PC-9 (cell line): ENCODE data around the gene KIF6. TPM values are rescaled to one million over a fixed set of nuclear protein-coding genes. Genes with fewer than 3 reads are reported as not detected.
"Not testable (repeated sequence)": the region's sequence is repeated elsewhere in the genome, so short reads cannot be mapped to it uniquely, and the experiment has no call there.

Experiments
- BruUV-seq: library from RNA; stranded (reverse); fragments of 400-500 nt; replicated peaks from 2 replicates; lab custom pipeline; 2021; lab: Mats Ljungman, UMichigan
- CTCF ChIA-PET: fragments of 300-600 bp; sonication (Branson Sonifier 250); formaldehyde crosslinking; loops from one replicate; lab custom pipeline; 2022; ENCODE audit warnings: antibody characterized with exemption; lab: Charles Lee
- POLR2A ChIA-PET: fragments of 300-600 bp; sonication (Branson Sonifier 250); formaldehyde crosslinking; loops from one replicate; lab custom pipeline; 2022; ENCODE audit warnings: antibody characterized with exemption; ENCODE audit not compliant: unreplicated experiment; lab: Charles Lee
- DNase-seq, 2 experiments: peaks; one replicate each; pipeline versions ENCODE4 v3.0.0 to v3.0.0-alpha.2; 2015 to 2022; ENCODE audit warnings: mixed read lengths in 1 of 2
- H2AFZ ChIP-seq: fragments of 200-600 bp; sonication (generic); 2 replicates; pipeline ENCODE4 v1.8.1; 2017; ENCODE audit warnings: antibody characterized with exemption
- H3F3A ChIP-seq: fragments of 200-600 bp; sonication (generic); 2 replicates; pipeline ENCODE4 v1.8.1; 2017; ENCODE audit warnings: antibody characterized with exemption, mild to moderate bottlenecking, low read depth; ENCODE audit not compliant: insufficient read depth
- H3K27ac ChIP-seq: fragments of 200-600 bp; sonication (generic); 2 replicates; pipeline ENCODE4 v1.6.1; 2016; ENCODE audit warnings: mixed run types
- H3K27me3 ChIP-seq: fragments of 200-600 bp; sonication (generic); 2 replicates; pipeline ENCODE4 v1.6.1; 2016; ENCODE audit warnings: low read depth, mixed run types; ENCODE audit not compliant: insufficient read depth
- H3K36me3 ChIP-seq: fragments of 200-600 bp; sonication (generic); 2 replicates; pipeline ENCODE4 v1.6.1; 2016; ENCODE audit warnings: low read depth, mixed run types
- H3K4me1 ChIP-seq: fragments of 200-600 bp; sonication (generic); replicated peaks from 2 replicates; pipeline ENCODE4 v1.6.1; 2016; ENCODE audit warnings: mixed run types; ENCODE audit not compliant: insufficient read depth
- H3K4me2 ChIP-seq: fragments of 200-600 bp; sonication (generic); 2 replicates; pipeline ENCODE4 v1.6.1; 2017; ENCODE audit warnings: mixed run types
- H3K4me3 ChIP-seq: fragments of 200-600 bp; sonication (generic); 2 replicates; pipeline ENCODE4 v1.6.1; 2016; ENCODE audit warnings: mixed run types
- H3K79me2 ChIP-seq: fragments of 200-600 bp; sonication (generic); 2 replicates; pipeline ENCODE4 v1.6.1; 2017; ENCODE audit warnings: low read depth, mixed run types
- H3K9me2 ChIP-seq: fragments of 200-600 bp; sonication (generic); 2 replicates; pipeline ENCODE4 v1.8.1; 2017; ENCODE audit warnings: mild to moderate bottlenecking; ENCODE audit not compliant: insufficient read depth
- H3K9me3 ChIP-seq: fragments of 200-600 bp; sonication (generic); 2 replicates; pipeline ENCODE4 v1.8.1; 2016; ENCODE audit warnings: low read depth; ENCODE audit not compliant: insufficient read depth
- H4K20me1 ChIP-seq: fragments of 200-600 bp; sonication (generic); 2 replicates; pipeline ENCODE4 v1.8.1; 2017; ENCODE audit not compliant: insufficient read depth
- CTCF ChIP-seq: fragments of 200-600 bp; sonication (generic); conservative IDR thresholded peaks from 2 replicates; pipeline ENCODE4 v1.6.1; 2017; ENCODE audit warnings: mixed run types, antibody characterized with exemption, mild to moderate bottlenecking, moderate library complexity
- EZH2 ChIP-seq: fragments of 200-600 bp; sonication (generic); IDR thresholded peaks from 2 replicates; pipeline ENCODE4 v1.8.0; 2017; ENCODE audit warnings: antibody characterized with exemption, low read depth
- intact Hi-C: fragments of 100-400 bp; cut with micrococcal nuclease; formaldehyde crosslinking; loops from one replicate; pipeline ENCODE4 v1.10.0; 2022; ENCODE audit not compliant: unreplicated experiment
- total RNA-seq: library from RNA; stranded (reverse); gene quantifications from 2 replicates; pipeline ENCODE4 v1.2.3, GENCODE V29; 2021

The KIF6 gene
- total RNA-seq, 1 experiment from 2014 or later: not detected

GRCh38 chr6:39681674-39682121, 43.5 kb downstream of the KIF6 start:
- Histone ChIP-seq H3K4me1 (no peaks in the 10 kb centered on the region), H3K4me3 (no peak overlapping the region), H3K4me2 (no peak overlapping the region), H3K36me3 (no peaks in the 10 kb centered on the region), H3K9me2 (no peaks in the 10 kb centered on the region; the same call in 1 of the 2 replicates), H3F3A (no peaks in the 10 kb centered on the region), H3K79me2 (no peaks in the 10 kb centered on the region), H4K20me1 (no peaks in the 10 kb centered on the region), H2AFZ (no peak overlapping the region), H3K27ac (no peak overlapping the region), H3K9me3 (no peaks in the 10 kb centered on the region), H3K27me3 (peaks cover 3% of the 10 kb centered on the region; the same call in 1 of the 2 replicates)
- CTCF ChIA-PET: no interaction called here
- POLR2A ChIA-PET: no interaction called here
- TF ChIP-seq CTCF: no peak
- TF ChIP-seq EZH2: no peak
- no TSS peak for BruUV-seq
- intact Hi-C loops: no loop called here
- no peak for DNase-seq

GRCh38 chr6:39678914-39679313, 46.3 kb downstream of the KIF6 start:
- no peaks in the 10 kb centered on the region for H3K9me2 ChIP-seq
- no peak for TF ChIP-seq CTCF
- TF ChIP-seq EZH2: no peak
- POLR2A ChIA-PET: no interaction called here
- no peak overlapping the region for H3K4me2 ChIP-seq
- CTCF ChIA-PET: no interaction called here
- intact Hi-C loops: no loop called here
- 0 out of 2 replicates have a peak, but pooled peaks cover 3% of the 10 kb centered on the region for H3K27me3 ChIP-seq
- H3K4me3 ChIP-seq: no peak overlapping the region
- H4K20me1 ChIP-seq: no peaks in the 10 kb centered on the region
- H3K4me1 ChIP-seq: no peaks in the 10 kb centered on the region
- H3K27ac ChIP-seq: no peak overlapping the region
- no peaks in the 10 kb centered on the region for H3F3A ChIP-seq
- no peaks in the 10 kb centered on the region for H3K36me3 ChIP-seq
- no TSS peak for BruUV-seq
- H2AFZ ChIP-seq: no peak overlapping the region
- no peaks in the 10 kb centered on the region for H3K79me2 ChIP-seq
- no peak for DNase-seq
- H3K9me3 ChIP-seq: no peaks in the 10 kb centered on the region

- H3F3A ChIP-seq, CTCF ChIA-PET, H3K4me3 ChIP-seq, H3K27me3 ChIP-seq, BruUV-seq, H2AFZ ChIP-seq, H4K20me1 ChIP-seq, POLR2A ChIA-PET, H3K79me2 ChIP-seq, intact Hi-C loops, H3K27ac ChIP-seq, H3K4me2 ChIP-seq, H3K36me3 ChIP-seq, H3K9me2 ChIP-seq, DNase-seq, H3K4me1 ChIP-seq, H3K9me3 ChIP-seq: not testable (repeated sequence)
Observed at GRCh38 chr6:39677318-39677717, 47.9 kb downstream of the KIF6 start.

GRCh38 chr6:39670519-39670918, 54.7 kb downstream of the KIF6 start:
- CTCF ChIA-PET: no interaction called here
- Histone ChIP-seq H3K27ac (no peak overlapping the region), H3F3A (no peaks in the 10 kb centered on the region), H3K9me2 (peaks cover 4% of the 10 kb centered on the region; the same call in 1 of the 2 replicates), H2AFZ (no peak overlapping the region), H3K4me2 (no peak overlapping the region), H3K4me1 (no peaks in the 10 kb centered on the region), H3K27me3 (no peaks in the 10 kb centered on the region), H3K36me3 (no peaks in the 10 kb centered on the region), H4K20me1 (no peaks in the 10 kb centered on the region), H3K4me3 (no peak overlapping the region), H3K79me2 (no peaks in the 10 kb centered on the region), H3K9me3 (no peaks in the 10 kb centered on the region)
- POLR2A ChIA-PET: no interaction called here
- BruUV-seq: no TSS peak
- intact Hi-C loops: no loop called here
- no peak for DNase-seq
- no peak for TF ChIP-seq CTCF
- TF ChIP-seq EZH2: no peak
